NCI-H1105 (cell line): ENCODE data around the gene TMCC2.
"Not testable (repeated sequence)": the region's sequence is repeated elsewhere in the genome, so short reads cannot be mapped to it uniquely, and the experiment has no call there.

Experiments
- DNase-seq: peaks from one replicate; lab custom pipeline; 2025; lab: John Stamatoyannopoulos, UW

The TMCC2 gene

GRCh38 chr1:205283270-205284147 lies 55.8 kb downstream of the TMCC2 start:
- DNase-seq = no peak

GRCh38 chr1:205284420-205285144 lies 56.8 kb downstream of the TMCC2 start:
- DNase-seq = peak; percentile 87

GRCh38 chr1:205285381-205286101 lies 57.8 kb downstream of the TMCC2 start:
- DNase-seq = no peak

DNA sequence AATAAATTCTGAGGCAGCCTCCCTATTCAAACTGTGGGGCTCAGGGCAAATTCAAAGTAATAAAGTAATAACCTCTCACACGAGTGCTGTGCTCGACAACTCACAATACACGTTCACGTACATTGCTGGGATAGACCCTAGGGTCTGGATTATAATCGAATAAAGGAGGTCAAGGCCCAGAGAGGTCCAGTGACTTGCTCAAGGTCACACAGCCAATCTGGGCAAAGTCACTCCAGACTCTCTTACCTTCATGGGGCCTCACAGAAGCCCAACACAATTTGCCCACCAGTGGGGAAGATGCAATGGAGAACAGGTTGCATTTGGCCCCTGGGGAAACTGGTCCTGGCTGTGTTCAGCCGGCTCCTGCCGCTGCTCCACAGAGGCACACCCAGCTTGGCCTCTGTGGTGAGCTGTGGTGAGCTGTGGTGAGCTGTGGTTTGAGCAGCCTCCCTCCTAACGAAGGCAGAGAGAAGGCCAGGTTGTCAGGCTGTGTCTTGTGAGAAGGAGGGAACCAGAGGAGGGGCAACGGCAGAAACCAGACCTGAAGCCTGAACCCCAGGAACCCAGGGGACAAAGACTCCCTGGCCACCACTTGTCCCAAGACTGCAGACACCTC lies 58.7 kb downstream of the TMCC2 start:
- DNase-seq = no peak

GRCh38 chr1:205287076-205287475 lies 59.3 kb downstream of the TMCC2 start:
- no peak for DNase-seq

DNA sequence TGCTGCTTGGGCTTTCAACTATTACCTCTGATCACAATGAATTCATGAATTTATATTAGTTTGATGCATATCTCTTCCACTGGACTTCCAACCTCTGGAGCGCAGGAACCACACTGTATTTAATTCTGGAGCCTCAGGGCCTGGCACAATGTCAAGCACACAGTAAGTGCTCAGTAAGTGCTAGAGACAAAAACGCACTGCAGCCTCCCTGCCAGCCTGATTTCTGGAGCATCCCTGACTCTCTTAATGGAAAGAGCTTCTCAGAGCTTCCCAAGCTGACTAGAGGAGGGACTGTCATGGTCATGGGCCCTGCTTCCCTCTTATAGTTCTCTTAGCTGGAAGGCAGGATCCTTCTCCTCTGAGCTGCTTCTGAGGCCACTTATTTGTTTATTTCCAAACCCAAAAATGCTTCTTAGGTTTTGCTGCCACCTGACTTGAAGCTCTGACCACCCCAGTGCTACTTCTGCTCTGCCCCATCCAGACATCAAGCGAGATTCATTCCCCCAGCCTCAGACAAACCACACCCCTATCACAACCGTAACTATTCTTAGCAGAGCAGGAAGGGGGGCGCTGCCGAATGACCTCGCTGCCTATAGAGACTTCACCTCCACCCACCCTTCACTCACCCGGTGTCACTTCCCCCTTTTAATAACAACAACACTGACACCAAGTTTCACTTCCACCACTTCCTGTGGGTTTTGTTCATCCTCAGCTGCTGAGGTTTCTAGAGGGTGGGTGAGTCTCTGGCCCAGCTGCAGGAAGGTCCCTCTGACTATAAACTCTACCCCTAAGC lies 60.2 kb downstream of the TMCC2 start:
- no peak for DNase-seq

DNA sequence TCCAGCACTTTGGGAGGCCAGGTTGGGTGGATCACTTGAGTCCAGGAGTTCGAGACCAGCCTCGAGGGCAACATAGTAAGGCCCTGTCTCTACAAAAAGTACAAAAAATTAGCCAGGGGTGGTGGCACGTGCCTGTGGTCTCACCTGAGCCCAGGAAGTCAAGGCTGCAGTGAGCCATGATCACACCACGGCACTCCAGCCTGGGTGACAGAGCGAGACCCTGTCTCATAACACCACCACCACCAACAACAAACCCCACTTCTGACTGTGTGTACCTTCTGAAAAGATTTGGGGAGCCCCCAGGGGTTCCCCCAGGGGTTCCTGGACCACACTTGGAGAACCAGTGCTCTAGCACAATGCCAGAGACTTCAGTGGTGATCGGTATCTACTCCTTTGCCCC lies 63.9 kb downstream of the TMCC2 start:
- DNase-seq = no peak

DNA sequence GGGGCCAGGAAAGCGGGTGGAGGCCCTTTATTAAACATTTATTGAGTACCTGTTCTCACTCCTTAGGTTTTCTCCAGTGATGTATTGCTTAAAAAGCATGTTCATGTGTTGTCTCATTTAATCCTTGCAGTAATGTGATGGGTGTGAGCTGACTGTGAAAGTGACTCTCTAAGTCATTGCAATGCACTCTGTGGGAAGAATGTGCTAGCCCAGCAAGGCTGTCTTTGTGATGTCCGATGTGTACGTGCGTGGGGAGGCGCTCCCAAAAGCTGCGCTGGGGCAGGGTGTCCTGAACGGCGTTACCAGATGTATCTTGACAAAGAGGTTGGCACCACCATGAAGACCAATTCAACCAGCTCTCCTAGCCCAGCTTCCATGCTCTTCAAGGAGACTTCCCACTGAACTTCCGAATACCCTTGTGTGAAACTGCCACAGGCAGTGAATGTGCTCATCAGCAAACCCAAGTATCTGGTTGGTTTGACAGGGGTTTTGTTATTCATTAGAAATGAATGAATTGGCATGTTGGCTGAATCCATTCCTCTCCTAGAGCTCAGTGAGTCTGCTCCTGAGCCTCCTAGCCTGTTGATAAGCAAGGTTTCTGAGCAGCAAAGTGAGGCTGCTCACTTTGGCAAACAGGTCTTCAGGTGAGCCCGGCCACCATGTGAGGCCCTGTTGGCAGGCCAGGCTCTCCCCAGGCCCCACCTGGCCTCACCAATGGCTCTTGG lies 65.8 kb downstream of the TMCC2 start:
- DNase-seq = no peak

DNA sequence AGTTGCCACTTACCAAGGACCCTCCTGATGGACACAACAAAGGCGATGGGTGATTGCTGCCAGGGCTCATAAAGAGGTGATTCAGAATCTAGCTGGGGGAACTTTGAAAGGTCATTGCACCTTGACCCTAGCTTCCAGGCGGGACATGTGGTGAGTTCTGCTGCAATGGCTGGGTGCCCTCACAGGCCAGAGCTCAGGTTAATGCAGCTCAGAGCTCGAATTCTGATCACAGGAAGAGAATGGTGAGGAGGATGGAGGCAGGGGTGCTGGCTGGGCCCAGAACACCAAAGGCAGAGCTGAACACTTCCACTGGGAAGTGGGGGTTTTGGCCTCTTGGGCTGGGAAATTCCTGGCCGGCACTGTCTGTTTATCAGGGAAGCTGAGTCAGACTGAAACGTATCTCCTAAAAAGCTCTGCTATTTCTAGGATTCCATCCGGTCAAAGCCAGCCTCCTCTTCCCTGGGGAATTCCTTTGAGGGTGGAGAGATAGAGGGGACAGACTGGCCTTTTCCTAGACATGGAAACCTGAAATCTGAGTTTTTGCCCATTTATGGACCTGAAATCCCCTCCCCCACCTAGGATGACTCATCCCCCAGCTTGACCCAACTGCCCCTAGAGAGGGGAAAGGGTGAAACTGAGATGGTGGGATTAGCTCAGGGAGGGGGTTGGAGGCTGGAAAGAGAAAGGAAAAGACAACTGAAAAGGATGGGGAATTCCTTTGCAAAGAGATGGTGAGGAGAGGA lies 66.6 kb downstream of the TMCC2 start:
- no peak for DNase-seq

DNA sequence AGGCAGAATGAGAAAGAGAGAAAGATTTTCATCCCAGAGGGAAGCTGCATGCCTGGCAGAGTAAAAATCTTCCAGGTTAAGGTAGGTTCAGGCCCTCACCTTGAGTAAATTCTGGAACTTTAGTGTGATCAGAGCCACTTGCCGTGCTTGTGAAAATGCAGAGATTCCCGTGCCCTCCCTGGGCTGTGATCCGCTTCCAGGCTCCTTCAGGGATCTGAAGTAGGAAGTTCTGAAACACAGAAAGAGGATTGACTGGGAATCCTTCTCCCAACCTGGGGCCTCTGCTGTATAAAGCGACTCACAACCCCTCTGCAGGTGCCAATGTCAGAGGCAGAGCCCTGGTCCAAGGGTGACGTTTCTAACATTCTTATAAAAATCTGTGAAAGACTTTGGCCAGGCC lies 67.2 kb downstream of the TMCC2 start:
- DNase-seq = no peak

DNA sequence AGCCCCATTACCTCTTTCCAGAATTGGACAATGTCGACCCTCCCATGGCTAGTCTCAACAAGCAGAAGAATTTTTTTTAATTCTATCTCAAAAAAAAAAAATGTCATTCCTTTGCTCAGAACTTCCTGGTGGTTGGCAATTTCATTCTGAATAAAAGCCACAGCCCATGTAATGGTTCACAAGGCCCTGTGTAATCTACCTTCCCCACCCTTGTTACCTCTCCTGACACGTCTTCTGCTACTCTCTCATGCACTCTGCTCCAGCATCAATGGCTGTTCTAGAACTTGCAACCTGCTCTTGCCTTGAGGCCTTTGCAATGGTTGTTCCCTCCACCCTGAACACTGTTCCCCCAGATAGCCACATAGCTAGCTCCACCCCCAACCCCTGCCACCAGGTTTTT lies 68.4 kb downstream of the TMCC2 start:
- no peak for DNase-seq

DNA sequence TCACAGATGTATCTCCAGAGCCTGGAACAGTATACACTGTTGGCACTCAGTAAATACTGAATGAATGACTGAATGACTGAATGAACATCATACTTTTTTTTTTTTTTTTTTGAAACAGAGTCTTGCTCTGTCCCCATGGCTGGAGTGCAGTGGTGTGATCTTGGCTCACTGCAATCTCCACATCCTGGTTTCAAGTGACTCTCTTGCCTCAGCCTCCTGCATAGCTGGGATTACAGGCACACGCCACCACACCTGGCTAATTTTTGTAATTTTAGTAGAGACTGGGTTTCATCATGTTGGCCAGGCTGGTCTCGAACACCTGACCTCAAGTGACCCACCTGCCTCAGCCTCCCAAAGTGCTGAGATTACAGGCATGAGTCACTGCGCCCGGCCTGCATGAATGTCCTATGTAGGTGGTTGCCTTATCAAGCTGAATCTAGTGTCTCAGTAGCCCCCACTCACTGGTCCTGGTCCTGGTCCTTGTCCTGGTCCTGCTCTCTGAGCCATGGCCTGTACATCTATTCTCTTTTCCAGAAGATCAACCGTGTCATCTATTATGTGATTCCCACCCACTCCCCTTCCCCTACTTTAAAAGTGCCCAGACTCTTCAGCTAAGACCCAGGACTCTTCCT lies 69.9 kb downstream of the TMCC2 start:
- not testable (repeated sequence) for DNase-seq

DNA sequence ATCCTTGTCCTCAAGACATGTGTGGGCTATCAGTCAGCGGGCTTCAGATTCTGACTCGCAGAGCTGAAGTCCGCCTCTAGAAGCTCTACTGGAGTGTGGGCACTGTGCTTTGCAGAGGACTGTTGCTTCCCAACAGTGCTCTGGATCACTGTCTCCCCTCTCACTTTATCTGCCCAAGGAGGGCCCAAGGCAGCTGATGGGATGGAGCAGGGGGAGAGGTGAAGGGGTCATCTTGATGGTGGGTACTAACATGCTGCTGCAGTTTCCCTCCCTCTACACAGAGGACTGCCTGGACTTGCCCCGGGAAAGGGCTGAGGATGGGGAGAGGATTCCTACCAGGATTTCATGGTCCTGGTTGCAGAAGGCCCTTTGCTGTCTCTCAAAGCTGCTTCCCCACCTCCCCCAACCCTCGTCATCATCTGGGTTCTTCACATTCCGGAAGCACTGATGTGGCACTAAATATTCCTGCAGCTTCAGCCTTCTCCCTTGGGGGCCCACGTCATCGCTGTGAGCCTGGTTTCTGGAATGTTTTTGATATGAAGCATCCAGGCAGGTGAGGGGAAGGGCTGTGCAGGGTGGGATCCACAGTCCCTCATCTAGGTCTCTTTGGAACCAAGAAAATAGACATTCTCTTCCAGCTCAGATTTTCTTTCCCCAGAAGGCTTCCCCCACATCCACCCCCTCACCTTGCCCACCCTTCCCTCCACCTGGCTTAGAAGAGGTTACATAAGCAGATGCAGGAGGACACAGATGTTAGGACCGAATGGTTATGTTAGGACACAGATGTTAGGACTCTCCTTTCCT lies 70.6 kb downstream of the TMCC2 start:
- no peak for DNase-seq

DNA sequence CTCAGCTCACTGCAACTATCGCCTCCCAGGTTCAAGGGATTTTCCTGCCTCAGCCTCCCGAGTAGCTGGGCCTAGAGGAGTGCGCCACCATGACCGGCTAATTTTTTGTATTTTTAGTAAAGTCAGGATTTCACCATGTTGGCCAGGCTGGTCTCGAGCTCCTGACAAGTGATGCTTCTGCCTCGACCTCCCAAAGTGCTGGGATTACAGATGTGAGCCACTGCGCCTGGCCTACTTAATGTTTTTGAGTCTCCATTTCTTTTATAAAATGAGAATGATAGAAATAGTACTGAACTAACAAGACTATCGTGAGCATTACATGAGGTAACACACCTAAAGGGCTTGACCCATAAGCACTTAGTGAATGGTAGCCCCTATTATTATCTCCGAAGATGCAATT lies 72.4 kb downstream of the TMCC2 start:
- no peak for DNase-seq

GRCh38 chr1:205301205-205301821 lies 73.6 kb downstream of the TMCC2 start:
- peak; percentile 75 for DNase-seq

GRCh38 chr1:205301842-205302588 lies 74.3 kb downstream of the TMCC2 start:
- DNase-seq = no peak

- DNase-seq = no peak
Measured at GRCh38 chr1:205303247-205303888, 75.6 kb downstream of the TMCC2 start.
